HuH-7.5 (cell line): ENCODE results near the gene MUC16.

Source experiments
- DNase-seq: peaks from one replicate; pipeline ENCODE4 v3.0.0; 2011; ENCODE audit warnings: low spot score

The MUC16 gene

GRCh38 chr19:9008667-9009066, 1.5 kb downstream of the MUC16 start:
- no peak for DNase-seq

GRCh38 chr19:9000933-9001332, 9.3 kb downstream of the MUC16 start:
- DNase-seq, result no peak

GRCh38 chr19:8988204-8988603, 22.0 kb downstream of the MUC16 start:
- DNase-seq, result no peak

GRCh38 chr19:8986296-8986695, 23.9 kb downstream of the MUC16 start:
- DNase-seq, result no peak

- DNase-seq, result no peak
These were observed 36.6 kb downstream of the MUC16 start for GRCh38 chr19:8973501-8974091.

- no peak for DNase-seq
These were observed 44.3 kb downstream of the MUC16 start for GRCh38 chr19:8965887-8966286.
